ENCODE results near the gene CACNA1C.

CACNA1C gene

DNA sequence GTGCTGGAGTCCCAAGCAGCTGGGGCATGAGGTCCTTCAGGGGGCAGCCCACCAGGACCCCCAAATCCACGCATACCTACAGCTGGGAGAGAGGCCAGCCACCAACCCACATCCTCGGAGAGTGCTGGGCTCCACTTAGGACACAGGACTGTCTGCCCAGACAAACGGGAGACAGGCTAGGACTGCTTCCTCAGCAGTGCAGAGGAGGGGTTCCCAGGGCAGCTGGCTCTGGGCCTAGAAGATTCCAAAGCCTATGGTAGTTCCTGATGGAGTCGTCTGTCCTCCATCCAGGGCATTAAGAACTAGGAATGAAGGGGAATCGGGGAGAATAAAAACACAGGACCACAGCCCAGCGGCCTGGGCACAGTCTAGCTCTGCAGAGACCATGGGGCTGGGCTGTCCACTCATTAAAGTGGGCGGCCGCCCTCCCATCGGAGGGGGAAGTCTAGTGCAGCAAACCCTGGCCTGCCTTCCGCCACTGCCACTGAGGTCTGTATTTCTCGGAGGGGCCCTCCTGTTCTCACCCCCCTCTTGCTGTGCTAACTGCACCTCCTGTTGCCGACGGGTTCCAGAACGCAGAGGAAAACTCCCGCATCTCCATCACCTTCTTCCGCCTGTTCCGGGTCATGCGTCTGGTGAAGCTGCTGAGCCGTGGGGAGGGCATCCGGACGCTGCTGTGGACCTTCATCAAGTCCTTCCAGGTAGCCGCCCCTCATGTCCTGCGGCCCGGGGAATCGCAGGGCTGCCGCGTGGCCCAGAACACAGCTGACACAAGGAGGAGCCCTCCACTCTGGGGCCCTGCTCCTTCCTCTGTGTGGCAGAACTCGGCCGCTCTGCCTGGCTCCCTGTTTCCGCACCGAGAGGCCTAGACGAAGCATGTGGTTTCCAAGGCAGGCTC lies 598.5 kb downstream of the CACNA1C start:
- H3K4me3 ChIP-seq (ENCODE audit: low read depth, low read length), result no peak overlapping the region
- TF ChIP-seq, protein P1, sequence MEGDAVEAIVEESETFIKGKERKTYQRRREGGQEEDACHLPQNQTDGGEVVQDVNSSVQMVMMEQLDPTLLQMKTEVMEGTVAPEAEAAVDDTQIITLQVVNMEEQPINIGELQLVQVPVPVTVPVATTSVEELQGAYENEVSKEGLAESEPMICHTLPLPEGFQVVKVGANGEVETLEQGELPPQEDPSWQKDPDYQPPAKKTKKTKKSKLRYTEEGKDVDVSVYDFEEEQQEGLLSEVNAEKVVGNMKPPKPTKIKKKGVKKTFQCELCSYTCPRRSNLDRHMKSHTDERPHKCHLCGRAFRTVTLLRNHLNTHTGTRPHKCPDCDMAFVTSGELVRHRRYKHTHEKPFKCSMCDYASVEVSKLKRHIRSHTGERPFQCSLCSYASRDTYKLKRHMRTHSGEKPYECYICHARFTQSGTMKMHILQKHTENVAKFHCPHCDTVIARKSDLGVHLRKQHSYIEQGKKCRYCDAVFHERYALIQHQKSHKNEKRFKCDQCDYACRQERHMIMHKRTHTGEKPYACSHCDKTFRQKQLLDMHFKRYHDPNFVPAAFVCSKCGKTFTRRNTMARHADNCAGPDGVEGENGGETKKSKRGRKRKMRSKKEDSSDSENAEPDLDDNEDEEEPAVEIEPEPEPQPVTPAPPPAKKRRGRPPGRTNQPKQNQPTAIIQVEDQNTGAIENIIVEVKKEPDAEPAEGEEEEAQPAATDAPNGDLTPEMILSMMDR (IDR thresholded peaks at IDR 0.05; ENCODE audit: low read depth, low read length), result no peak

- H3K4me3 ChIP-seq (ENCODE audit: low read depth, low read length), result no peak overlapping the region
- TF ChIP-seq, protein P1 (IDR thresholded peaks at IDR 0.05; ENCODE audit: low read depth, low read length), result no peak
These were observed 599.2 kb downstream of the CACNA1C start for GRCh38 chr12:2652011-2652400.

DNA sequence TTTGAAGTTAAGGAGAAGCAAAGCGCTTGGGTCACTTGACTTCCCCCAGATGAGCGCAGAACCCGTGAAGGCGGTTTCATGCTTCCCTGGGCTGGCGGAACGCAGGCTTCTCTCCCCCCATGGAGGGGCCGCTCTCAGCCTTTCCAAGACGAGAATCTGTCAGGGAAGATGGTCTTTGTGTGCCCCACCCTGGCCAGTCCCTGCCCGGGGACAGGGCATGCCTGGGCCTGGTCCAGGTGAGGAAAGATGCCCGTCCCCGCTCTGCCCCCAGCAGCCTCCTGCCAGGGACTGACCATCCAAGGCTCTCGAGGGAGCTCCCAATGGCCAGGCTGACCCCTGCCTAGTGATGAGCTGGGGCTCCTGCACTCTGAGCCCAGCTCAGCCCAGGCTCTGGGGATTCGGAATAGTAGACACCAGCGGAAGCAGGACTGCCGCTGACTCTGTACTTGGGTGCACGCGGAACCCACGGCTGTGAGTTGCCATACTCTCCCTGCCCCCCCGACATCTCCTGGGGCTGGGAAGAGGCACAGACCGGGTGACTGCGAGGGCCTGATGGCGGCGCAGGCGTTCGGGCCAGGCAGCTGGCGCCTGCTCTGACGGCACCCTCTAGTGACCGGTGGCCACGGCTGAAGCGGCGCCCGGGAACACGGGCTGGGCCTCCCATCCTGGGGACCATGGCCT lies 599.8 kb downstream of the CACNA1C start:
- H3K4me3 ChIP-seq (ENCODE audit: low read depth, low read length), result no peak overlapping the region
- TF ChIP-seq, protein P1 (IDR thresholded peaks at IDR 0.05; ENCODE audit: low read depth, low read length), result no peak

DNA sequence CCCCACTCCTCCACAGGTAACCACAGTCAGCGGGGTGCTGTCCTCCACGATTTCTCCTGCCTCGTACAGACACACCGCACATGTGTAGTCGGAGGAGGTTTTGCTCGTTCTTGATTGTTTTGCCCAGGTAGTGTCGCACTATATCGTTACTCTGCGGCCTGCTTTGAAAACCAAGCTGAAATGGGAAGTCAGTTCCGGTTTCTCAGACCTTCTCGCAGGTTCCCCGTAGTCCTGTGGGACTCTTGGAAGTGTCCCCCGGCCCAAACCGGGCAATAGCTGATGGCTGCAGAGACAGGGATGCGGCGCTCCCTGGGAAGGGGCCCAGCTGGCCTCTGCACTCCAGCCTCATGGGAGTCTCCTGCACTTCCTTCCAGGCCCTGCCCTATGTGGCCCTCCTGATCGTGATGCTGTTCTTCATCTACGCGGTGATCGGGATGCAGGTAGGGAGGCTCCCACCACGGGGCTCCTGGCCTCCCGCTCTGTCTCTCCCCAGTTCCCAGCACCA lies 600.7 kb downstream of the CACNA1C start:
- TF ChIP-seq, protein P1 (IDR thresholded peaks at IDR 0.05; ENCODE audit: low read depth, low read length), result no peak
- H3K4me3 ChIP-seq (ENCODE audit: low read depth, low read length), result no peak overlapping the region

- TF ChIP-seq, protein P1 (IDR thresholded peaks at IDR 0.05; ENCODE audit: low read depth, low read length), result no peak
- H3K4me3 ChIP-seq (ENCODE audit: low read depth, low read length), result no peak overlapping the region
These were observed 601.5 kb downstream of the CACNA1C start for GRCh38 chr12:2654311-2654710.

DNA sequence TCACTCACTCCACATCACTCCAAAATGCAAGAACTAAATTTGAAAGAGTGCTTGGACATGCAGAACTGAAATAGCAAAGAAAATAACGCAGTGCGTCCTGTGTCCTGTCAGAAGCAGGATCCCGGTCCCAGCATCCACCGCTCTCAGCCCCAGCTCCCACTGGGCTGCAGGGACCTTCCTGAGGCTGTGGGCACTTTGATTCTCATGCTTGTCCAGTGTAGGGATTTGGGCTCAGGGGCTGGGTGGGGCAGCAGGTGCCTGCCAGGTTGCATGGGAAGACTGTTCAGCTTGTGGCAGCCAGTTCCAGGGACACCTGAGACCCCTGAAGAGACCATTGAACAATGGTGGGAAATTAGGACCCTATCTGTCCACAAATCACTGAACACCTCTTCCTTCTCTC lies 602.0 kb downstream of the CACNA1C start:
- H3K4me3 ChIP-seq (ENCODE audit: low read depth, low read length), result no peak overlapping the region
- TF ChIP-seq, protein P1 (IDR thresholded peaks at IDR 0.05; ENCODE audit: low read depth, low read length), result no peak

- TF ChIP-seq, protein P1 (IDR thresholded peaks at IDR 0.05; ENCODE audit: low read depth, low read length), result no peak
- no peak overlapping the region for H3K4me3 ChIP-seq (ENCODE audit: low read depth, low read length)
These were observed 609.7 kb downstream of the CACNA1C start for GRCh38 chr12:2662524-2662923.

Data from WI38 (cell line).